ENCODE data around the gene HELQ. TPM values are rescaled to one million over a fixed set of nuclear protein-coding genes. Genes with fewer than 3 reads are reported as not detected.

HELQ gene
- total RNA-seq, 1 donor, result 17.4 TPM

- Histone ChIP-seq H3K4me1 (ENCODE audit: insufficient read depth, low read length) (peaks cover 10% of the 10 kb centered on the region), H3K79me2 (ENCODE audit: insufficient read depth, low read length) (no peaks in the 10 kb centered on the region), H4K20me1 (ENCODE audit: insufficient read depth, low read length) (no peaks in the 10 kb centered on the region), H3K9me3 (ENCODE audit: low read depth, low read length) (no peaks in the 10 kb centered on the region), H2AFZ (ENCODE audit: low read length) (no peak overlapping the region), H3K27ac (ENCODE audit: low read depth, low read length) (no peak overlapping the region), H3K4me2 (ENCODE audit: insufficient read depth, low read length) (no peak overlapping the region), H3K27me3 (ENCODE audit: insufficient read depth, low read length) (no peaks in the 10 kb centered on the region), H3K36me3 (ENCODE audit: insufficient read depth, low read length) (peaks cover 2% of the 10 kb centered on the region), H3K4me3 (ENCODE audit: insufficient read depth, low read length) (no peak overlapping the region)
- TF ChIP-seq CTCF (IDR thresholded peaks at IDR 0.05; ENCODE audit: extremely low read depth, low read depth, low read length), result no peak
- DNase-seq (ENCODE audit: insufficient read length, low spot score, missing footprints), result peak; percentile 29
These were observed 31.0 kb upstream of the HELQ start for GRCh38 chr4:83486457-83487129.

GRCh38 chr4:83484500-83485461 lies 29.2 kb upstream of the HELQ start, which contains the start of gene ABRAXAS1:
TSS of gene ABRAXAS1 (minus strand) at chr4:83485100. CDS start at chr4:83485072, 28 bp downstream.
- Histone ChIP-seq H4K20me1 (ENCODE audit: insufficient read depth, low read length) (no peaks in the 10 kb centered on the region), H2AFZ (ENCODE audit: low read length) (peak within 1 kb of the TSS; percentile 99), H3K27me3 (ENCODE audit: insufficient read depth, low read length) (no peaks in the 10 kb centered on the region), H3K4me3 (ENCODE audit: insufficient read depth, low read length) (peak within 1 kb of the TSS; percentile 94), H3K4me2 (ENCODE audit: insufficient read depth, low read length) (peak within 1 kb of the TSS; percentile 85), H3K79me2 (ENCODE audit: insufficient read depth, low read length) (no peaks in the 10 kb centered on the region), H3K9me3 (ENCODE audit: low read depth, low read length) (no peaks in the 10 kb centered on the region), H3K36me3 (ENCODE audit: insufficient read depth, low read length) (peaks cover 2% of the 10 kb centered on the region), H3K27ac (ENCODE audit: low read depth, low read length) (peak within 1 kb of the TSS; percentile 69), H3K4me1 (ENCODE audit: insufficient read depth, low read length) (peaks cover 10% of the 10 kb centered on the region)
- DNase-seq (ENCODE audit: insufficient read length, low spot score, missing footprints), result peak; percentile 99
- no peak for TF ChIP-seq CTCF (IDR thresholded peaks at IDR 0.05; ENCODE audit: extremely low read depth, low read depth, low read length)

- peaks cover 10% of the 10 kb centered on the region for H3K36me3 ChIP-seq (ENCODE audit: insufficient read depth, low read length)
- no peak for TF ChIP-seq CTCF (IDR thresholded peaks at IDR 0.05; ENCODE audit: extremely low read depth, low read depth, low read length)
- no peaks in the 10 kb centered on the region for H3K27me3 ChIP-seq (ENCODE audit: insufficient read depth, low read length)
- no peak overlapping the region for H3K27ac ChIP-seq (ENCODE audit: low read depth, low read length)
- H3K4me3 ChIP-seq (ENCODE audit: insufficient read depth, low read length), result no peak overlapping the region
- DNase-seq (ENCODE audit: insufficient read length, low spot score, missing footprints), result no peak
- H3K9me3 ChIP-seq (ENCODE audit: low read depth, low read length), result no peaks in the 10 kb centered on the region
- H3K4me2 ChIP-seq (ENCODE audit: insufficient read depth, low read length), result no peak overlapping the region
- no peaks in the 10 kb centered on the region for H4K20me1 ChIP-seq (ENCODE audit: insufficient read depth, low read length)
- no peaks in the 10 kb centered on the region for H3K79me2 ChIP-seq (ENCODE audit: insufficient read depth, low read length)
- H2AFZ ChIP-seq (ENCODE audit: low read length), result no peak overlapping the region
- no peaks in the 10 kb centered on the region for H3K4me1 ChIP-seq (ENCODE audit: insufficient read depth, low read length)
These were observed 18.3 kb upstream of the HELQ start for GRCh38 chr4:83473966-83474365.

- peaks cover 12% of the 10 kb centered on the region for H3K36me3 ChIP-seq (ENCODE audit: insufficient read depth, low read length)
- no peak for DNase-seq (ENCODE audit: insufficient read length, low spot score, missing footprints)
- no peaks in the 10 kb centered on the region for H3K79me2 ChIP-seq (ENCODE audit: insufficient read depth, low read length)
- H4K20me1 ChIP-seq (ENCODE audit: insufficient read depth, low read length), result no peaks in the 10 kb centered on the region
- no peaks in the 10 kb centered on the region for H3K9me3 ChIP-seq (ENCODE audit: low read depth, low read length)
- H3K4me1 ChIP-seq (ENCODE audit: insufficient read depth, low read length), result no peaks in the 10 kb centered on the region
- no peak overlapping the region for H3K4me2 ChIP-seq (ENCODE audit: insufficient read depth, low read length)
- no peak overlapping the region for H3K27ac ChIP-seq (ENCODE audit: low read depth, low read length)
- no peak overlapping the region for H2AFZ ChIP-seq (ENCODE audit: low read length)
- TF ChIP-seq CTCF (IDR thresholded peaks at IDR 0.05; ENCODE audit: extremely low read depth, low read depth, low read length), result no peak
- H3K27me3 ChIP-seq (ENCODE audit: insufficient read depth, low read length), result no peaks in the 10 kb centered on the region
- no peak overlapping the region for H3K4me3 ChIP-seq (ENCODE audit: insufficient read depth, low read length)
These were observed 17.8 kb upstream of the HELQ start for GRCh38 chr4:83473423-83473822.

Data from osteoblast (primary cell).